GM21390 (cell line): ENCODE results near the gene LAMA2.

Source experiments
- ATAC-seq: cut with Tn5 transposase; IDR thresholded peaks from one replicate; pipeline ENCODE4 v1.9.1; 2021; ENCODE audit not compliant: unreplicated experiment

Gene LAMA2

DNA sequence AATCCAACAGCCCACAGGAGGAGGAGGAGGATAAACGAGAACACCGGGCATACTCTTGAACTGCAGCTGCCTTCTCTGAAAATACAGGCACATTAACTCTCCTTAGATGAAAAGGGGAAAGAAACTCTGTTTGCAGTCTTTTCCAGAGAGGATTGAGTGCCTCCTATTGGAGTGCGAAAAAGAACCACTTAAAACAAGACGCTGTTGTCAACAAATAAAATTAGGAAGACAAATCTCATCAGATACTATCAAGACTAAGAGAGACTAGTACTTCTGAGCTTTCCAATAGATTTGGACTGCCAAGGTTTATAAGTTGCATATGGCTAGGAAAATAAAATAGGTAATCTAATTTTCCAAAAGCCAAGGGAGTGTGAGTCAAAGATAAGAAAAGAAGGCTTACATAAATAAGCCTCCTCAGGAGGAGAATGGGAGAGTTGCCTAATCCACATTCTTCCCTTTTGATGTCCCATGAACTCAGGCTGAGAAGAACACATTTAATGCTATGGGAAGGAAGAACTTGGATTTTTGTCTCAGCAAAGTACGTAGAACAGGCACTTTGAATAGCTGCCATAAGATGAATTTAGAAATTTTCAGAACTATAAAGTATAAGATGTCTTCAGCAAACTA lies 672.4 kb downstream of the LAMA2 start:
- ATAC-seq: no peak

DNA sequence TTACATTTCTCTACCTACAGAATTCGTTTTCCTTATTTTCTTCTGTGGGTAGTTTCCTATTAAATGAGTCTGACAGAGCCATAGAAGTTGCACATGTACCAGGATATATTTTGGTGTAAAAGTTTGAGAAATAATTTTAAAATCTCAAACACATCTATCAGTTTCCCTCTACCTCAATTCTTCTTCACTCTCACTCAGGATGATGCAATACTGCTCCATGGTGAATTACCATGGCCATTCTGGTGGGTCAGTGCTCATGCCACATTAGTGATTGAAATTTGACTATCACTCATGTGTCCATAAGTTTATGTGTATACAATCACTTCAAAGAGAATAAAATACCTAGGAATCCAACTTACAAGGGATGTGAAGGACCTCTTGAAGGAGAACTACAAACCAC lies 675.3 kb downstream of the LAMA2 start:
- ATAC-seq: no peak

DNA sequence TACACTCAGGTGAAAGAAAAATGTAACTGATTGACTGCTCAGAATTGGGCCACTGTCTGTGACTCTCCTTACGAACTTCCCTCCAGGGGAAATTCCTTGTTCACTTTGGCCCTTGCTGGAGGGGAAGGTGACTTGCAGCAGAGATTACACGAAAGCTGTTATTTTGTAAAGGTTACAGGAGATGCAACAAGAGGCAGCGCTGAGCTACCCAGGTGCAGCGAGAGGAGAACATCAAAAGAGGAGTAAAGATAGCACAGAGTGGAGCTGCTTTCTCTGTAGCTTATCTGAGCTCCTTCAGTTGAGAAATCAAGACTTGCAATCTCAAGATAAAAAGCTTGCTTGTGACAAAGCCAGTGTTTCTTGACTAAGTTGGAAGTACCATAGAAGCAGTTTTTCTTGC lies 682.4 kb downstream of the LAMA2 start:
- ATAC-seq: no peak

DNA sequence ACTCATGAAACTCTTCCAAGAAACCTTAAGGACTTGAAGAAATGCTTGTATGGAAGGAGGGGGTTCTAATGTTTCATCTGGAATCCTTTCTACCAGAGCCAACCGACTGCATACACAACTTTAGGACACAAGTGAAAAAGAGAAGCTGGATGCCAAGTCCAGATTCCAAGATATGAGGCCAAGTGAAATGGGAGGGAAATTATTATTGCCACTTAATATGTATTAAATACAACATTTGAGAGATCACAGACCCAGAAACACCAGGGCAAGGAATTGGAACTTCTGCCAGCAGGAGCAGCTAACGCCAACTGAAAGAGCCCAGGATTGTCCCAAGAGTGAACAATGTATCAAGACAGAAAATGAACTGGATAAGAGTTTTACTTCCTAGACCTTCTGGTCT lies 682.9 kb downstream of the LAMA2 start:
- no peak for ATAC-seq
